Keratinocyte (primary cell): Measurements from ENCODE around the gene CDH18. TPM values are rescaled to one million over a fixed set of nuclear protein-coding genes. Genes with fewer than 3 reads are reported as not detected.

Source experiments
- DNase-seq: peaks from one replicate; pipeline ENCODE4 v3.0.0-alpha.2; 2011; ENCODE audit warnings: low read depth, missing footprints, low spot score
- FAIRE-seq: peaks from 2 replicates; lab custom pipeline; 2011; peaks lifted over from hg19 to GRCh38; lab: Jason Lieb, UNC
- H2AFZ ChIP-seq: 2 replicates; pipeline ENCODE4 v1.6.0; 2012; ENCODE audit warnings: low read length, control low read depth, inconsistent platforms; ENCODE audit not compliant: control insufficient read depth
- H3K27ac ChIP-seq: 2 replicates; pipeline ENCODE4 v1.5.1; 2011; ENCODE audit warnings: low read length; ENCODE audit not compliant: control insufficient read depth, insufficient read depth
- H3K27me3 ChIP-seq: 3 replicates; pipeline ENCODE4 v1.6.0; 2011; ENCODE audit warnings: low read length; ENCODE audit not compliant: control insufficient read depth, insufficient read depth; ENCODE audit errors: extremely low read depth
- H3K36me3 ChIP-seq, 2 experiments: 2 replicates in 1 of 2; 3 replicates in 1 of 2; pipeline ENCODE4 v1.5.1; 2011; ENCODE audit warnings: low read length in 2 of 2, mild to moderate bottlenecking in 1 of 2; ENCODE audit not compliant: control insufficient read depth in 2 of 2, insufficient read depth in 2 of 2; ENCODE audit errors: extremely low read depth in 1 of 2
- H3K4me1 ChIP-seq: 3 replicates; pipeline ENCODE4 v1.5.1; 2011; ENCODE audit warnings: low read length; ENCODE audit not compliant: control insufficient read depth, insufficient read depth; ENCODE audit errors: extremely low read depth
- H3K4me2 ChIP-seq: 3 replicates; pipeline ENCODE4 v1.6.0; 2011; ENCODE audit warnings: low read depth, low read length; ENCODE audit not compliant: control insufficient read depth, insufficient read depth; ENCODE audit errors: extremely low read depth
- H3K4me3 ChIP-seq, 3 experiments: fragments of 200-600 bp in 1 of 3; sonication (generic) in 1 of 3; 2 replicates in 2 of 3; 3 replicates in 1 of 3; pipeline ENCODE4 v1.5.1; 2011 to 2016; ENCODE audit warnings: low read length in 3 of 3, mild to moderate bottlenecking in 3 of 3, control low read depth in 2 of 3, inconsistent platforms in 1 of 3, low read depth in 1 of 3, mixed read lengths in 1 of 3, mixed run types in 1 of 3, moderate library complexity in 1 of 3; ENCODE audit not compliant: control insufficient read depth in 2 of 3, insufficient read depth in 2 of 3; ENCODE audit errors: extremely low read depth in 1 of 3
- H3K79me2 ChIP-seq: 2 replicates; pipeline ENCODE4 v1.6.0; 2012; ENCODE audit warnings: low read length; ENCODE audit not compliant: control insufficient read depth, insufficient read depth
- H3K9ac ChIP-seq: 3 replicates; pipeline ENCODE4 v1.6.0; 2011; ENCODE audit warnings: low read length; ENCODE audit not compliant: control insufficient read depth, insufficient read depth; ENCODE audit errors: extremely low read depth
- H3K9me1 ChIP-seq: 3 replicates; pipeline ENCODE4 v1.6.0; 2011; ENCODE audit warnings: low read length; ENCODE audit not compliant: control insufficient read depth, insufficient read depth; ENCODE audit errors: extremely low read depth
- H3K9me3 ChIP-seq: 2 replicates; pipeline ENCODE4 v1.5.1; 2012; ENCODE audit warnings: low read depth, low read length; ENCODE audit not compliant: control insufficient read depth
- H4K20me1 ChIP-seq: 3 replicates; pipeline ENCODE4 v1.6.0; 2011; ENCODE audit warnings: low read length; ENCODE audit not compliant: control insufficient read depth, insufficient read depth; ENCODE audit errors: extremely low read depth
- EZH2 ChIP-seq: IDR thresholded peaks from one replicate; pipeline ENCODE4 v1.6.1; 2012; ENCODE audit warnings: inconsistent platforms, mild to moderate bottlenecking, low read length, moderate library complexity
- dilution Hi-C: fragments of 300-500 bp; cut with MboI; formaldehyde crosslinking; loops from one replicate; pipeline ENCODE4 v1.7.0; 2020; ENCODE audit warnings: low sequenced_read_pairs; ENCODE audit not compliant: extremely low pct_ligation_motif_present
- polyA plus RNA-seq, 5 experiments: library from polyadenylated mRNA; depleted of rRNA in 3 of 5; stranded (reverse) in 3 of 5; stranded (forward) in 1 of 5; unstranded in 1 of 5; fragments of >200 nt; gene quantifications; 1 replicate in 1 of 5; 2 replicates in 3 of 5; 3 replicates in 1 of 5; pipeline versions ENCODE4 v1.2.1 to v1.2.3, GENCODE V29; 2011 to 2012; ENCODE audit warnings: missing spikeins in 2 of 5, low read depth in 1 of 5, low replicate concordance in 1 of 5
- TF ChIP-seq, protein P1 (sequence below), 3 experiments: IDR thresholded peaks in 1 of 3; conservative IDR thresholded peaks in 1 of 3; optimal IDR thresholded peaks in 1 of 3; 2 replicates in 2 of 3; 3 replicates in 1 of 3; pipeline versions ENCODE3 to v1.5.1; 2011; ENCODE audit warnings: low read length in 3 of 3, mild to moderate bottlenecking in 3 of 3, moderate library complexity in 2 of 3, control low read depth in 1 of 3, inconsistent platforms in 1 of 3; ENCODE audit not compliant: insufficient read depth in 2 of 3; ENCODE audit errors: extremely low read depth in 1 of 3

CDH18 gene
- polyA plus RNA-seq, 1 donor (not counting 4 experiments of a cell fraction or from before 2014, with no cell fraction given) = 0.41 TPM

DNA sequence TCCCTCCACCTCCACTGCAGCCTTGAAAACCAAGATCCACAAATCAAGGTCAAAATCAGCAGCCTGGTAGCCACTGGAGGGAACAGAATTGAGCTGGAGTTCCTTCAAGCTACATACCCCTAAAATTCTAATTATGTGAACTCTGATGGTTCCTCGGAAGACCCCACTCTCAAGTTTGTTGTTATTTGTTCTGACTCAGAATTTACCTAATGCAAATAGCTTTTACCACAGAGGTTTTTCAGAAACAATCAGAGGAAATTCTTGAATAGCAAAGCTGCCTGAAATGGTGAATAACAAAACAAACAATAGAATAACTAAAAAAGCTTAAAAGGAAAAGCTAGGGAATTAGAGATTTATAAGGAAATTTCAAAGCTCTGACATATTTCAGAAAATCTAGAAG is 220.0 kb downstream of the CDH18 start:
- no peak for FAIRE-seq

DNA sequence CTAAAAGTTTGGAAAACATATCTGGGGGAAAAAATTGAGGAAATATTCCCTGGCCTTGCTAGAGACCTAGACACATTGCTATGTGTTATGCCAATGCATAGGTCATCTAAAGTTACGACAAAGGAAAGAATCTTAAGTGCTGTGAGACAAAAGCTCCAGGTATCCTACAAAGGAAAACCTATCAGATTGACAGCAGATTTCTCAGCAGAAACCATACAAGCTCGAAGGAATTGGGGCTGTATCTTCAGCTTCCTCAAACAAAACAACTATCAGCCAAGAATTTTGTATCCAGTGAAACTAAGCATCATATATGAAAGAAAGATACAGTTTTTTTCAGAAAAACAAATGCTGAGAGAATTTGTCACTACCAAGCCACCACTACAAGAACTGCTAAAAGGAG is 234.4 kb downstream of the CDH18 start:
- Histone ChIP-seq H3K27me3 (no peaks in the 10 kb centered on the region), H2AFZ (no peak overlapping the region), H3K79me2 (no peaks in the 10 kb centered on the region), H4K20me1 (no peaks in the 10 kb centered on the region), H3K9me1 (no peaks in the 10 kb centered on the region), H3K9ac (no peak overlapping the region), H3K27ac (no peak overlapping the region), H3K4me1 (no peaks in the 10 kb centered on the region), H3K4me3 (no peak overlapping the region), H3K9me3 (no peaks in the 10 kb centered on the region), H3K4me2 (no peak overlapping the region), H3K36me3 (no peaks in the 10 kb centered on the region)
- TF ChIP-seq EZH2 = no peak
- TF ChIP-seq, protein P1, sequence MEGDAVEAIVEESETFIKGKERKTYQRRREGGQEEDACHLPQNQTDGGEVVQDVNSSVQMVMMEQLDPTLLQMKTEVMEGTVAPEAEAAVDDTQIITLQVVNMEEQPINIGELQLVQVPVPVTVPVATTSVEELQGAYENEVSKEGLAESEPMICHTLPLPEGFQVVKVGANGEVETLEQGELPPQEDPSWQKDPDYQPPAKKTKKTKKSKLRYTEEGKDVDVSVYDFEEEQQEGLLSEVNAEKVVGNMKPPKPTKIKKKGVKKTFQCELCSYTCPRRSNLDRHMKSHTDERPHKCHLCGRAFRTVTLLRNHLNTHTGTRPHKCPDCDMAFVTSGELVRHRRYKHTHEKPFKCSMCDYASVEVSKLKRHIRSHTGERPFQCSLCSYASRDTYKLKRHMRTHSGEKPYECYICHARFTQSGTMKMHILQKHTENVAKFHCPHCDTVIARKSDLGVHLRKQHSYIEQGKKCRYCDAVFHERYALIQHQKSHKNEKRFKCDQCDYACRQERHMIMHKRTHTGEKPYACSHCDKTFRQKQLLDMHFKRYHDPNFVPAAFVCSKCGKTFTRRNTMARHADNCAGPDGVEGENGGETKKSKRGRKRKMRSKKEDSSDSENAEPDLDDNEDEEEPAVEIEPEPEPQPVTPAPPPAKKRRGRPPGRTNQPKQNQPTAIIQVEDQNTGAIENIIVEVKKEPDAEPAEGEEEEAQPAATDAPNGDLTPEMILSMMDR (optimal IDR thresholded peaks at IDR 0.05 in 1 of 3, IDR thresholded peaks at IDR 0.05 in 1 of 3, conservative IDR thresholded peaks at IDR 0.05 in 1 of 3; ENCODE audit: extremely low read depth in 1 of 3, insufficient read depth in 2 of 3, low read length in 3 of 3) = no peak
- DNase-seq (no peak), FAIRE-seq (no peak)
- dilution Hi-C loops = no loop called here

More for the DNA sequence above, 220.0 kb downstream of the CDH18 start:
- H2AFZ ChIP-seq = no peak overlapping the region
- no peak for DNase-seq
- H3K27me3 ChIP-seq = no peaks in the 10 kb centered on the region
- TF ChIP-seq EZH2 = no peak
- TF ChIP-seq, protein P1 (optimal IDR thresholded peaks at IDR 0.05 in 1 of 3, IDR thresholded peaks at IDR 0.05 in 1 of 3, conservative IDR thresholded peaks at IDR 0.05 in 1 of 3; ENCODE audit: extremely low read depth in 1 of 3, insufficient read depth in 2 of 3, low read length in 3 of 3) = no peak
- H3K9me1 ChIP-seq = no peaks in the 10 kb centered on the region
- H3K9ac ChIP-seq = no peak overlapping the region
- H3K4me2 ChIP-seq = no peak overlapping the region
- no peaks in the 10 kb centered on the region for H3K79me2 ChIP-seq
- no peaks in the 10 kb centered on the region for H4K20me1 ChIP-seq
- no peaks in the 10 kb centered on the region for H3K36me3 ChIP-seq
- no peaks in the 10 kb centered on the region for H3K4me1 ChIP-seq
- H3K4me3 ChIP-seq = no peak overlapping the region
- H3K27ac ChIP-seq = no peak overlapping the region
- dilution Hi-C loops = no loop called here
- H3K9me3 ChIP-seq = no peaks in the 10 kb centered on the region
